K562 (cell line): ENCODE results near the gene NAIF1. TPM values are rescaled to one million over a fixed set of nuclear protein-coding genes. Genes with fewer than 3 reads are reported as not detected.

Experiments
- BCOR ChIP-seq: fragments of 450-650 bp; IDR thresholded peaks from 2 replicates; pipeline ENCODE4 v1.6.1; 2016
- IFI16 ChIP-seq: fragments of 250-450 bp; sonication (Bioruptor Pico); IDR thresholded peaks from 2 replicates; pipeline ENCODE4 v2.1.2; 2022; ENCODE audit warnings: mild to moderate bottlenecking, inconsistent platforms
- NELFE ChIP-seq: IDR thresholded peaks from 2 replicates; pipeline ENCODE4 v1.6.1; 2011; ENCODE audit warnings: mild to moderate bottlenecking; ENCODE audit not compliant: insufficient read depth, insufficient read length
- NRF1 ChIP-seq, 2 experiments: fragments of 450-650 bp; IDR thresholded peaks in 1 of 2; conservative IDR thresholded peaks in 1 of 2; 2 replicates each; pipeline ENCODE4 v1.6.1; 2014; ENCODE audit warnings: mild to moderate bottlenecking in 2 of 2
- ZNF644 ChIP-seq: fragments of 200-800 bp; sonication (Bioruptor generic); IDR thresholded peaks from 2 replicates; pipeline ENCODE4 v1.6.1; 2016; ENCODE audit warnings: low read depth, missing genetic modification characterization, missing compliant biosample characterization
- polyA plus RNA-seq, 8 experiments: library from polyadenylated mRNA; depleted of rRNA in 4 of 8; stranded (reverse) in 5 of 8; unstranded in 3 of 8; fragments of >200 nt; fragmentation: Nextera tagmentation in 2 of 8; fragmentation: Illumina TruSeq in 1 of 8; extraction: Ambion mirVana in 2 of 8; extraction: Trizol in 1 of 8; gene quantifications; 2 replicates each; pipeline versions ENCODE4 v1.2.1 to v1.2.3, GENCODE V29; 2011 to 2014; ENCODE audit warnings: inconsistent platforms in 1 of 8, missing spikeins in 1 of 8
- total RNA-seq, 7 experiments: library from RNA; depleted of rRNA in 6 of 7; stranded (reverse); fragments of >200 nt in 6 of 7; fragmentation: Illumina TruSeq in 2 of 7; extraction: Trizol in 2 of 7; gene quantifications; 2 replicates each; pipeline versions ENCODE4 v1.2.1 to v1.2.3, GENCODE V29; 2011 to 2021; ENCODE audit warnings: low replicate concordance in 1 of 7
- TF ChIP-seq, protein P1 (sequence below): fragments of 250-450 bp; sonication (Bioruptor Pico); IDR thresholded peaks from 2 replicates; pipeline ENCODE4 v1.4.0; 2020; ENCODE audit warnings: mild to moderate bottlenecking, moderate library complexity
- TF ChIP-seq, protein P2 (sequence below): fragments of 250-450 bp; sonication (Bioruptor Pico); IDR thresholded peaks from 2 replicates; pipeline ENCODE4 v1.8.0; 2022; ENCODE audit warnings: moderate library complexity, mild to moderate bottlenecking, inconsistent platforms

The NAIF1 gene
- total and polyA plus RNA-seq, 9 of the 15 experiments (the other 6 are each of a cell fraction or from before 2014, with no cell fraction given): 4.8 to 26.6 (median 17.2) TPM

DNA sequence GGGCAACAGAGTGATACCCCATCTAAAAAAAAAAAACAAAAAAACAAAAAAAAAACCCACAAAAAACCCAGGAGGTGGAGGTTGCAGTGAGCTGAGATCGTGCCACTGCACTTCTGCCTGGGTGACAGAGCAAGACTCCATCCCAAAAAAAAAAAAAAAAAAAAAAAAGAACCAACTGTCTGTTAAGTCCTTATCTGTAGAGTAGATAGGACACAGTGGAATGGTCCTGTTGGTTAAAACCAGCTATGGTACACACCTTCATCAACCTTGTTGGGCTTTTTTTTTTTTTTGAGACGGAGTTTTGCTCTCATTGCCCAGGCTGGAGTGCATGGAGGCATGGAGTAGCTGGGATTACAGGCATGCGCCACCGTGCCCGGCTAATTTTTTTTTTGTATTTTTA is 13.1 kb upstream of the NAIF1 start (continued):
- TF ChIP-seq, protein P1, sequence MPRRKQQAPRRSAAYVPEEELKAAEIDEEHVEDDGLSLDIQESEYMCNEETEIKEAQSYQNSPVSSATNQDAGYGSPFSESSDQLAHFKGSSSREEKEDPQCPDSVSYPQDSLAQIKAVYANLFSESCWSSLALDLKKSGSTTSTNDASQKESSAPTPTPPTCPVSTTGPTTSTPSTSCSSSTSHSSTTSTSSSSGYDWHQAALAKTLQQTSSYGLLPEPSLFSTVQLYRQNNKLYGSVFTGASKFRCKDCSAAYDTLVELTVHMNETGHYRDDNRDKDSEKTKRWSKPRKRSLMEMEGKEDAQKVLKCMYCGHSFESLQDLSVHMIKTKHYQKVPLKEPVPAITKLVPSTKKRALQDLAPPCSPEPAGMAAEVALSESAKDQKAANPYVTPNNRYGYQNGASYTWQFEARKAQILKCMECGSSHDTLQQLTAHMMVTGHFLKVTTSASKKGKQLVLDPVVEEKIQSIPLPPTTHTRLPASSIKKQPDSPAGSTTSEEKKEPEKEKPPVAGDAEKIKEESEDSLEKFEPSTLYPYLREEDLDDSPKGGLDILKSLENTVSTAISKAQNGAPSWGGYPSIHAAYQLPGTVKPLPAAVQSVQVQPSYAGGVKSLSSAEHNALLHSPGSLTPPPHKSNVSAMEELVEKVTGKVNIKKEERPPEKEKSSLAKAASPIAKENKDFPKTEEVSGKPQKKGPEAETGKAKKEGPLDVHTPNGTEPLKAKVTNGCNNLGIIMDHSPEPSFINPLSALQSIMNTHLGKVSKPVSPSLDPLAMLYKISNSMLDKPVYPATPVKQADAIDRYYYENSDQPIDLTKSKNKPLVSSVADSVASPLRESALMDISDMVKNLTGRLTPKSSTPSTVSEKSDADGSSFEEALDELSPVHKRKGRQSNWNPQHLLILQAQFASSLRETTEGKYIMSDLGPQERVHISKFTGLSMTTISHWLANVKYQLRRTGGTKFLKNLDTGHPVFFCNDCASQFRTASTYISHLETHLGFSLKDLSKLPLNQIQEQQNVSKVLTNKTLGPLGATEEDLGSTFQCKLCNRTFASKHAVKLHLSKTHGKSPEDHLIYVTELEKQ (CRISPR knock-in tag): no peak
- TF ChIP-seq NRF1 (conservative IDR thresholded peaks at IDR 0.05 in 1 of 2, IDR thresholded peaks at IDR 0.05 in 1 of 2) (no peak), NELFE (no peak), BCOR (no peak), ZNF644 (0 out of 2 replicates have a peak, but pooled peaks have one; percentile 38), IFI16 (CRISPR knock-in tag) (no peak)
- TF ChIP-seq, protein P2, sequence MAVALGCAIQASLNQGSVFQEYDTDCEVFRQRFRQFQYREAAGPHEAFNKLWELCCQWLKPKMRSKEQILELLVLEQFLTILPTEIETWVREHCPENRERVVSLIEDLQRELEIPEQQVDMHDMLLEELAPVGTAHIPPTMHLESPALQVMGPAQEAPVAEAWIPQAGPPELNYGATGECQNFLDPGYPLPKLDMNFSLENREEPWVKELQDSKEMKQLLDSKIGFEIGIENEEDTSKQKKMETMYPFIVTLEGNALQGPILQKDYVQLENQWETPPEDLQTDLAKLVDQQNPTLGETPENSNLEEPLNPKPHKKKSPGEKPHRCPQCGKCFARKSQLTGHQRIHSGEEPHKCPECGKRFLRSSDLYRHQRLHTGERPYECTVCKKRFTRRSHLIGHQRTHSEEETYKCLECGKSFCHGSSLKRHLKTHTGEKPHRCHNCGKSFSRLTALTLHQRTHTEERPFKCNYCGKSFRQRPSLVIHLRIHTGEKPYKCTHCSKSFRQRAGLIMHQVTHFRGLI (CRISPR knock-in tag): no peak
